ENCODE results near the gene RFX8.

Gene RFX8

GRCh38 chr2:101400048-101400447 is 74.9 kb downstream of the RFX8 start:
- TF ChIP-seq GATA3 (IDR thresholded peaks at IDR 0.05; ENCODE audit: low read depth, low read length) (no peak), GATA2 (IDR thresholded peaks at IDR 0.05; ENCODE audit: low read depth, low read length) (no peak)

- TF ChIP-seq GATA3 (IDR thresholded peaks at IDR 0.05; ENCODE audit: low read depth, low read length) (no peak), GATA2 (IDR thresholded peaks at IDR 0.05; ENCODE audit: low read depth, low read length) (no peak)
Measured at GRCh38 chr2:101399021-101399799, 75.7 kb downstream of the RFX8 start.

DNA sequence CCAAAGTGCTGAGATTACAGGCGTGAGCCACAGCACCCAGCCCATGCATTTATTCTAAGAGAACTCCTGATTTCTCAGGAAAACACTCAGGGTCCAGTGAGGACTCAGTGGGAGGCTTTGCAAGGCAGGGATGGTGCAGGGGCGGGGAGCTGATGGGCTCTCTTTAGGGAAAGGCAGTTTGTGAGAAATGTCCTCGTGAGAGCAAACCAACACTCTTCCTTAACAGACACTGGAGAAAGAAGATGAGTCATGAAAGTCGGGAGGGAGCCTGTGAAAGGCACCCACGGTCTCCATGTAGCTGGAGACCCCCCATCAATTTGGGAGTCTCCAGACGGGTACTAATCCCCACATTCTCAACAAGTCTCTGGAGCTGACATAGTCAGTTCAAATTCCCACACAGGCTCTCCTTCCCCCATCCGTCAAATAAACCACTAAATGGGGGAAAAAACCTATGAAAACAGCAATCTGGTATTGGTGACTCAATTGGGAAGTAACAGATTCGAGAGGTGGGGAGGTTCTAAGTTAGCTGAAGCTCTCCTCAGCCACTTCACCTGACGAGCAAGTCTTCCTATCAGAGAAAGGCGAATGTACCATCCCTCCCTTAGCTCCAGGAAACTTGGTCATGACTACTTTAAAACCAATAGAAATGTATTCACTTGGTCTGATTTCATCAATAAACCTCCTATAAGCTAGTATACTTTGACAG is 76.6 kb downstream of the RFX8 start:
- TF ChIP-seq GATA2 (IDR thresholded peaks at IDR 0.05; ENCODE audit: low read depth, low read length) = no peak
- TF ChIP-seq GATA3 (IDR thresholded peaks at IDR 0.05; ENCODE audit: low read depth, low read length) = no peak

DNA sequence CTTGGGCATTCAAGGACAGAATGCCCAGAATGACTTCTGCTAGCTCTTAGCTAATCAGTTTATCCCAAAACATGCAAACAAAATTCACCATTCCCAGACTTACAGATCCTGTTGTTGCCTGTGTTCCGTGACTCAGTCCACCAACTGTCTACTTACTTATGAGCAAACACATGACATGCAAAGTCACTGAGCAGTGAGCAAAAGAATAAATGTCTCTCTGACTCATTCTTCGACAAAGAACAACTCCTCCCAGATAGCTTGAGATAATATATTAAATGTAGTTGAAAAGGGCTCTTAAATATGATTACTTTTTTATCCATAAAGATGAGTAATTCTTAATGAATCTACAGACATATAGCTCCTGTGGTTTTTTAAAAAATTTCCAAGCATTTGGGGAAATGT is 78.6 kb downstream of the RFX8 start:
- TF ChIP-seq GATA2 (IDR thresholded peaks at IDR 0.05; ENCODE audit: low read depth, low read length) (no peak), GATA3 (IDR thresholded peaks at IDR 0.05; ENCODE audit: low read depth, low read length) (no peak)

DNA sequence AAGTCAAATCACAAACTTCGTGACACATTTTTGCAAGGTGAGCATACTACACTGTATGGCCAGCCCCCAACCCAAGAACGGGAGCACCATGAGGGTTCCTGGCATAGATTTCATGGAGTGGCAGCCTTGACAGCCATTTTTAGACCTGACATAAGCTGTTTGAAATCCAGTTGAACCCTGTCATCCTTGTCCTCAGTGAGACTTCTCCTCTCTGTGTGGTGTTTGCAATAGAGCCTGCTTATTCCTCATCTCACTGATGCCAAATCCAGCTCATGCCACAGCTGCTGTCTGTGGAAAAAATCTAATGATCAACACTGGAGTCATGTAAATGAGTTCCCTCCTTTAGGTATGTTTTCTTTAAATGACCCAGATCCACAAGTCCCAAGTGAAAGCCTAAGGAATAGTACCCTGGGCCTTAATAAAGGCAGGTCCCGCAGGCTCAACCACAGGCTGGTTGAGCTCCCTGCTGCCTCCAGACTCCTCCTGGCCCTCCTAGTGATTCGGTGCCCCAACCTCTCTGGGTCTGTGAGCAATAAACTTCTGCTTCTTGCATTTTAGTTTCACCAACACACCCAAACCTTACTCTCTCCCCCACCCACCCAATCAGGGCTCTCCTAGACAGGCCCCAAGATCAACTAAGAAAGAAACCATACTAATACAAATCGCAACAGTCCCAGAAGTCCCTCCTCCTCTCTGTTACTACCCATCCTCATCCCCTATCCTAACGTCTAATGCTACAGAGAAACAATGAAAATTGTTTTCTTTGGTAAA is 79.2 kb downstream of the RFX8 start:
- TF ChIP-seq GATA3 (IDR thresholded peaks at IDR 0.05; ENCODE audit: low read depth, low read length) (no peak), GATA2 (IDR thresholded peaks at IDR 0.05; ENCODE audit: low read depth, low read length) (no peak)

GRCh38 chr2:101388232-101388631 is 86.7 kb downstream of the RFX8 start:
- no peak for TF ChIP-seq GATA3 (IDR thresholded peaks at IDR 0.05; ENCODE audit: low read depth, low read length)
- TF ChIP-seq GATA2 (IDR thresholded peaks at IDR 0.05; ENCODE audit: low read depth, low read length) = no peak

- TF ChIP-seq GATA2 (IDR thresholded peaks at IDR 0.05; ENCODE audit: low read depth, low read length) (0 out of 2 replicates have a peak, but pooled peaks have one; percentile 27), GATA3 (IDR thresholded peaks at IDR 0.05; ENCODE audit: low read depth, low read length) (no peak)
Measured at GRCh38 chr2:101387151-101387834, 87.6 kb downstream of the RFX8 start, which contains the start of gene CREG2. Gene CREG2 (minus strand): TSS chr2:101387503. CDS start chr2:101387457, 46 bp downstream.

GRCh38 chr2:101386599-101387150 is 88.2 kb downstream of the RFX8 start:
- TF ChIP-seq GATA2 (IDR thresholded peaks at IDR 0.05; ENCODE audit: low read depth, low read length) (no peak), GATA3 (IDR thresholded peaks at IDR 0.05; ENCODE audit: low read depth, low read length) (no peak)

DNA sequence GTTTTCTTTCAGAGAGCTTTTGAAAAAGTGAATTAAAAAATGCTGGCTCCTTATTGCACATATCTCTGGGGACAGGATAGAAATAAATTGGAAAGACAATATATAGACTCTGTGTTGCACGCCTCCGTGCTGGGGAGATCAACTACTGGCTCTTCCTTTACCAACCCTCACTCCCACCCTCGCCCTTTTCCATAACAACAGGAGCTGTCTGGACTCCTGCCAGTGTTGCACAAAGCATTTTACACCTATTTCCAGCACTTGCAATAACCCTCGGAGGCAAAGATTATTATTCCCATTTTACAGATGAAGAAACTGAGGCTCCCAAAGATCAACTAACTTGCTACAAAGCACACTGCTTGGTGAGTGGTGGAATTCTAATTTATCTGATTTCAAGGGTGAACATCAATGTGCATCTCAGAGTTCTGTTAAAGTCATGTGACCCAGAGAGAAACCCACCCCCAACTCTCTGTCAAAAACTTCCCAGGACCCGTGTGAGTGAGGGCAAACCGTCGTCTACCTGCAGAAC is 91.8 kb downstream of the RFX8 start:
- no peak for TF ChIP-seq GATA3 (IDR thresholded peaks at IDR 0.05; ENCODE audit: low read depth, low read length)
- TF ChIP-seq GATA2 (IDR thresholded peaks at IDR 0.05; ENCODE audit: low read depth, low read length) = no peak

GRCh38 chr2:101382442-101382841 is 92.5 kb downstream of the RFX8 start:
- TF ChIP-seq GATA3 (IDR thresholded peaks at IDR 0.05; ENCODE audit: low read depth, low read length) (no peak), GATA2 (IDR thresholded peaks at IDR 0.05; ENCODE audit: low read depth, low read length) (no peak)

DNA sequence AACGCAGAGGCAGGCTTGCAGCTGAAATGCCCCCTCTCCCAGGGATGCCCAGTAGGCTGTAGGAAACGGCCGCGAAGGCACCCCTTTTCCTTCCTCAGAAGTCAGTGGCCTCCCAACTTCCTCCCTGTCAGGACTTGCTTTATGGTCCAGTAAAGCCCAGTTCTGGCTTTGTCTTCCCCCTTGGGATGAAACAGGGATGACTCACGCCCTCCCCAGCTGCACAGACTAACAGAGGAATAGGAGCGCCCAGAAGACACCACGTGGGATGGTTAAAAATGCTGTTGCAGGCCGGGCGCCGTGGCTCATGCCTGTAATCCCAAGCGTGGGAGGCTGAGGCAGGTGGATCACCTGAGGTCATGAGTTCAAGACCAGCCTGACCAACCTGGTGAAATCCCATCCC is 94.5 kb downstream of the RFX8 start:
- TF ChIP-seq GATA2 (IDR thresholded peaks at IDR 0.05; ENCODE audit: low read depth, low read length) = no peak
- TF ChIP-seq GATA3 (IDR thresholded peaks at IDR 0.05; ENCODE audit: low read depth, low read length) = no peak

DNA sequence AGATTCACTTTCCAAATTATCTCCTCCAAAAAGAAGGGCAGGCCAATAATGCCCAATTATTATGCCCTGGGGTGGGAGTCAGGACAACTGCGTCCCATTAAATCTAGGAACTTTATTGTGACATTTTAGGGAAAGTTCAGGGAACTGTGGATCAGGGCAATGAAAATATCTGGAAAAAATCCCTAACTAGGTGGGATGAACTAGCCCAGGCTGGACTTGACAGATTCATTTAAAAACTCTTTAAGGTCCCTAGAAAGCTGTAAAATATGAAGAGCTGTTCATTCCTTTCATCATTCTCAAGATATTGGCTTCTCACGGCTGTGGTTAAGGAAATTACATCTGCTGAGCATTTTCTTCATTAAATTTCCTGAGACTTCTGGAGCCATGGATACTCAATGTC is 95.8 kb downstream of the RFX8 start:
- TF ChIP-seq GATA3 (IDR thresholded peaks at IDR 0.05; ENCODE audit: low read depth, low read length) (no peak), GATA2 (IDR thresholded peaks at IDR 0.05; ENCODE audit: low read depth, low read length) (no peak)

- TF ChIP-seq GATA2 (IDR thresholded peaks at IDR 0.05; ENCODE audit: low read depth, low read length) (no peak), GATA3 (IDR thresholded peaks at IDR 0.05; ENCODE audit: low read depth, low read length) (no peak)
Measured at GRCh38 chr2:101375653-101376052, 99.3 kb downstream of the RFX8 start.
